Smooth muscle cell (in vitro differentiated cells): ENCODE results near the gene C12orf60. TPM values are rescaled to one million over a fixed set of nuclear protein-coding genes. Genes with fewer than 3 reads are reported as not detected.

Experiments
- DNase-seq: peaks from one replicate; lab custom pipeline; 2025; ENCODE audit not compliant: unreplicated experiment; lab: John Stamatoyannopoulos, UW
- H2AFZ ChIP-seq: fragments of 200-600 bp; sonication (generic); 2 replicates; pipeline ENCODE4 v1.6.0; 2016; ENCODE audit warnings: antibody characterized with exemption, low read depth, mild to moderate bottlenecking
- H3F3A ChIP-seq: fragments of 200-600 bp; sonication (generic); 2 replicates; pipeline ENCODE4 v1.6.0; 2017; ENCODE audit warnings: antibody characterized with exemption, low read depth
- H3K27ac ChIP-seq: fragments of 200-600 bp; sonication (generic); 2 replicates; pipeline ENCODE4 v1.5.1; 2016; ENCODE audit warnings: low read depth, mild to moderate bottlenecking
- H3K27me3 ChIP-seq: fragments of 200-600 bp; sonication (generic); 2 replicates; pipeline ENCODE4 v1.6.1; 2016; ENCODE audit warnings: low read depth, mild to moderate bottlenecking
- H3K36me3 ChIP-seq: fragments of 200-600 bp; sonication (generic); 2 replicates; pipeline ENCODE4 v1.5.1; 2016; ENCODE audit warnings: low read depth
- H3K4me1 ChIP-seq: fragments of 200-600 bp; sonication (generic); 2 replicates; pipeline ENCODE4 v1.5.1; 2016; ENCODE audit warnings: low read depth
- H3K4me2 ChIP-seq: fragments of 200-600 bp; sonication (generic); 2 replicates; pipeline ENCODE4 v1.6.0; 2016; ENCODE audit warnings: mild to moderate bottlenecking
- H3K4me3 ChIP-seq: fragments of 200-600 bp; sonication (generic); 2 replicates; pipeline ENCODE4 v1.5.1; 2016; ENCODE audit warnings: mild to moderate bottlenecking
- H3K79me2 ChIP-seq: fragments of 200-600 bp; sonication (generic); 2 replicates; pipeline ENCODE4 v1.6.0; 2016; ENCODE audit warnings: low read depth, mild to moderate bottlenecking
- H3K9ac ChIP-seq: fragments of 200-600 bp; sonication (generic); 2 replicates; pipeline ENCODE4 v1.6.0; 2016; ENCODE audit warnings: low read depth
- H3K9me3 ChIP-seq: fragments of 200-600 bp; sonication (generic); replicated peaks from 2 replicates; pipeline ENCODE4 v1.5.1; 2016; ENCODE audit warnings: low read depth
- H4K20me1 ChIP-seq: fragments of 200-600 bp; sonication (generic); 2 replicates; pipeline ENCODE4 v1.6.0; 2016; ENCODE audit warnings: low read depth
- WGBS: methylation state at CpG from one replicate; pipeline ENCODE4 v1.1.7; 2016; ENCODE audit warnings: low lambda C conversion rate; 5-methylcytosine and 5-hydroxymethylcytosine counted together
- polyA plus RNA-seq: library from polyadenylated mRNA; unstranded; fragments of >200 nt; fragmentation: Nextera tagmentation; extraction: Ambion mirVana; gene quantifications from 2 replicates; pipeline ENCODE4 v1.2.1, GENCODE V29; 2016
- total RNA-seq: library from RNA; depleted of rRNA; stranded (reverse); fragments of >200 nt; gene quantifications from 2 replicates; pipeline ENCODE4 v1.2.3, GENCODE V29; 2014
- TF ChIP-seq, protein P1 (sequence below): fragments of 200-600 bp; sonication (generic); IDR thresholded peaks from 2 replicates; pipeline ENCODE4 v1.5.1; 2017; ENCODE audit warnings: borderline replicate concordance, mild to moderate bottlenecking, antibody characterized with exemption; ENCODE audit not compliant: insufficient read depth, poor library complexity, severe bottlenecking

The C12orf60 gene
- total and polyA plus RNA-seq, 2 experiments from 2014 or later, result 0.63 to 1.3 TPM

DNA sequence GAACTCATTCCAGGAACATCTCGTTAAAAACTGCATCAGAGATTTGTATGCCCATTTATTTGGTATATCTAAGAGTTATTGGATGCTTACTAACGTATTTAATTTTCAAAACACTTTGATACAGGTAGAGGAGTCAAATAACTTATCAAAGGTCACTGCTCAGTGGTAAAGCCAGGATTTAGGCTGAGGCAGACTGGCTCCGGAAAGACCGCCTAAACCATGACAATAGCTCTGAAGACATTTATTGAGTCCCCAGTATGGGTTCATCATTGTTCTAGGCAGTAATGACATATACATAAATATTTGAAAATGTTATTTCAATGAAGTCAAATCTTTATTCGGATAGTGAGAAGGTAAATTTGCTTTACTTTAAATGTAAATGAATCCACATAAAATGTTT lies 30.5 kb upstream of the C12orf60 start:
- Histone ChIP-seq H3K27me3 (no peaks in the 10 kb centered on the region), H3K4me1 (peaks cover 28% of the 10 kb centered on the region), H3K9me3 (no peaks in the 10 kb centered on the region), H3K79me2 (peaks cover 30% of the 10 kb centered on the region), H3K9ac (peak overlapping the region; percentile 76), H3K4me2 (peak overlapping the region; percentile 88), H2AFZ (peak overlapping the region; percentile 61), H3K27ac (peak overlapping the region; percentile 93), H3F3A (peaks cover 22% of the 10 kb centered on the region), H3K36me3 (no peaks in the 10 kb centered on the region), H4K20me1 (peaks cover 10% of the 10 kb centered on the region), H3K4me3 (peak overlapping the region; percentile 72)
- WGBS, result 12% methylated on average over 5 of the region's 5 CpGs
- TF ChIP-seq, protein P1, sequence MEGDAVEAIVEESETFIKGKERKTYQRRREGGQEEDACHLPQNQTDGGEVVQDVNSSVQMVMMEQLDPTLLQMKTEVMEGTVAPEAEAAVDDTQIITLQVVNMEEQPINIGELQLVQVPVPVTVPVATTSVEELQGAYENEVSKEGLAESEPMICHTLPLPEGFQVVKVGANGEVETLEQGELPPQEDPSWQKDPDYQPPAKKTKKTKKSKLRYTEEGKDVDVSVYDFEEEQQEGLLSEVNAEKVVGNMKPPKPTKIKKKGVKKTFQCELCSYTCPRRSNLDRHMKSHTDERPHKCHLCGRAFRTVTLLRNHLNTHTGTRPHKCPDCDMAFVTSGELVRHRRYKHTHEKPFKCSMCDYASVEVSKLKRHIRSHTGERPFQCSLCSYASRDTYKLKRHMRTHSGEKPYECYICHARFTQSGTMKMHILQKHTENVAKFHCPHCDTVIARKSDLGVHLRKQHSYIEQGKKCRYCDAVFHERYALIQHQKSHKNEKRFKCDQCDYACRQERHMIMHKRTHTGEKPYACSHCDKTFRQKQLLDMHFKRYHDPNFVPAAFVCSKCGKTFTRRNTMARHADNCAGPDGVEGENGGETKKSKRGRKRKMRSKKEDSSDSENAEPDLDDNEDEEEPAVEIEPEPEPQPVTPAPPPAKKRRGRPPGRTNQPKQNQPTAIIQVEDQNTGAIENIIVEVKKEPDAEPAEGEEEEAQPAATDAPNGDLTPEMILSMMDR, result no peak
- no peak for DNase-seq

DNA sequence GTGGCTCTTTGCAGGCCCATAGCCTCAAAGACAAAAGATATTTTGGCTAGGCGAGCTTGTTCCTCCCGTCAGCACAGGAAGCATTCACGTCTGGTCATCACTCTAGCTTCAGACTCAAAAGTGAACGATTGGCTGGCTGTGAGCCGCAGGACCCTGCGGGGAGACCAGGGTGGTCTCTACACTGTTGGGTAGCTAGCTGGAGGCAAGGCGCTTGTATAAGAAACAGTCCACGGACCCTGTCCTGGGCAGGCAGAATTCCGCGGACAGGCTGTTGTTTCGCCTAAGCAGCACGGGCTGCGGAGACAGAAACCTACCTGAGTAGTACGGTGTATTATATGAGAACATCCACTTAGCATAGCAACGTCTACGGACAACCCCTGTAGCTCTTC lies 29.8 kb upstream of the C12orf60 start:
- Histone ChIP-seq H3K36me3 (no peaks in the 10 kb centered on the region), H3K27ac (peak overlapping the region; percentile 93), H2AFZ (peak overlapping the region; percentile 61), H3K4me3 (peak overlapping the region; percentile 72), H3K27me3 (no peaks in the 10 kb centered on the region), H3K4me1 (peaks cover 26% of the 10 kb centered on the region), H3K9me3 (no peaks in the 10 kb centered on the region), H4K20me1 (peaks cover 6% of the 10 kb centered on the region), H3K9ac (peak overlapping the region; percentile 76), H3K4me2 (peak overlapping the region; percentile 88), H3F3A (peaks cover 22% of the 10 kb centered on the region), H3K79me2 (peaks cover 30% of the 10 kb centered on the region)
- no peak for DNase-seq
- TF ChIP-seq, protein P1, result no peak
- WGBS, result under 1% methylated on average over 16 of the region's 16 CpGs

DNA sequence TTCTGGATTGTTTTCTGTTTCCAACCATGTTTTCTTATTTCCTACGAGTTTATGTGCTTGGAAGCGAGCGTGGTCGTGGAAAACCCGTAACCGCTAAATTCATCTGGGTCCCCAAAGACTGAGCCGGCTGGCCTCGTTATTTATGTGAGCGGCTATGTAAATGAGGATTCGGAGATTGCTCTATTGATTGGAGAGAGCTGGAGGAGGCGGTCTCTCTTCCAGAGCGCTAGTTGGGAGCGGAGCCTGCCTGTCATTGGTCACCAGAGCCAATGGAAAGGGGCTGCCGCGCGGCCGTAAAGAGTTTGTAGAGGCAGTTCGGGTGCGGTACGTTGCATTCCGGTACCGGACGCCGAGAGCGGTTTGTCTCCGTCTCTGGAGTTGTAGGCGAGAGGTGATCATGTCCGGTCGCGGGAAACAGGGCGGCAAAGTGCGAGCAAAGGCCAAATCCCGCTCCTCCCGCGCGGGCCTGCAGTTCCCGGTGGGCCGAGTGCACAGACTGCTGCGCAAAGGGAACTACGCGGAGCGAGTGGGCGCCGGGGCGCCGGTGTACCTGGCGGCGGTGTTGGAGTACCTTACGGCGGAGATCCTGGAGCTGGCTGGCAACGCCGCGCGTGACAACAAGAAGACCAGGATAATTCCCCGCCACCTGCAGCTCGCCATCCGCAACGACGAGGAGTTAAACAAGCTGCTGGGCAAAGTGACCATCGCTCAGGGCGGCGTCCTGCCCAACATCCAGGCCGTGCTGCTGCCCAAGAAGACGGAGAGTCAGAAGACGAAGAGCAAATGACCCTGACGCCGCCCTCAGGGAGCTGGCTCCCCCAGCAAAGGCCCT lies 29.2 kb upstream of the C12orf60 start:
- no peaks in the 10 kb centered on the region for H3K9me3 ChIP-seq
- no peaks in the 10 kb centered on the region for H3K27me3 ChIP-seq
- peaks cover 22% of the 10 kb centered on the region for H3F3A ChIP-seq
- H3K4me3 ChIP-seq, result peak overlapping the region; percentile 72
- H3K9ac ChIP-seq, result peak overlapping the region; percentile 89
- H3K4me1 ChIP-seq, result peaks cover 26% of the 10 kb centered on the region
- DNase-seq, result peak; percentile 62
- TF ChIP-seq, protein P1, result no peak
- peak overlapping the region; percentile 80 for H2AFZ ChIP-seq
- H3K27ac ChIP-seq, result peak overlapping the region; percentile 93
- H3K4me2 ChIP-seq, result peak overlapping the region; percentile 88
- no peaks in the 10 kb centered on the region for H3K36me3 ChIP-seq
- H3K79me2 ChIP-seq, result peaks cover 30% of the 10 kb centered on the region
- peaks cover 5% of the 10 kb centered on the region for H4K20me1 ChIP-seq
- WGBS, result under 1% methylated on average over 67 of the region's 67 CpGs
